Uterus (tissue), 2 donors: ENCODE results near the gene KIF3B.

Source experiments
- POLR2A ChIP-seq, 2 donors: fragments of 450-650 bp; IDR thresholded peaks; one replicate each; pipeline ENCODE4 v1.6.1; 2016; ENCODE audit warnings: antibody characterized with exemption in 2 of 2, mild to moderate bottlenecking in 1 of 2, moderate library complexity in 1 of 2
- TF ChIP-seq, protein P1 (sequence below), 4 experiments: fragments of 200-600 bp in 2 of 4; fragments of 450-650 bp in 2 of 4; sonication (generic) in 2 of 4; IDR thresholded peaks; one replicate each; pipeline ENCODE4 v1.5.1; 2016 to 2019; ENCODE audit warnings: antibody characterized with exemption in 4 of 4, mild to moderate bottlenecking in 2 of 4, moderate library complexity in 1 of 4

DNA sequence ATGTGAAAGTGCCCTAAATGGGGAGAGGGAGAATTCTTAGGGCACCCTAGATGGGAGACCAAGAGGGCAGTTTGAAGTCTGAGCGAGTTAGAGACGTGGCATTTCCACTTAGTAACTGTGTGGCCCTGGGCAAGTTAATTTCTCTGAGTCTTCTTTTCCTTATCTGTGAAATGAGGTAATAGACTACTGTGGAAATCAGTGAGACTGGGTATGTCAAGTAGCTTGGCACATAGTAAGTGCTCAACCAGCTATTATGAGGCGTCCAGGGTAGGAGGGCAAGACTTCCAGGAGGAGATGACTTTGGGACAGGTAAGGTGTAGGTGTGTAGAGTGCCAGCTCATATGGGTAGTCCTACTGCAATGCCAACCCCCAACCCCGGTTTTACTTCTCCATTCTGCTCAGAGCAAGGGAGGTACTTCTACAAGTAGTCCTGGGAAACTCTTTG is 770 bp downstream of the KIF3B start:
- TF ChIP-seq, protein P1, sequence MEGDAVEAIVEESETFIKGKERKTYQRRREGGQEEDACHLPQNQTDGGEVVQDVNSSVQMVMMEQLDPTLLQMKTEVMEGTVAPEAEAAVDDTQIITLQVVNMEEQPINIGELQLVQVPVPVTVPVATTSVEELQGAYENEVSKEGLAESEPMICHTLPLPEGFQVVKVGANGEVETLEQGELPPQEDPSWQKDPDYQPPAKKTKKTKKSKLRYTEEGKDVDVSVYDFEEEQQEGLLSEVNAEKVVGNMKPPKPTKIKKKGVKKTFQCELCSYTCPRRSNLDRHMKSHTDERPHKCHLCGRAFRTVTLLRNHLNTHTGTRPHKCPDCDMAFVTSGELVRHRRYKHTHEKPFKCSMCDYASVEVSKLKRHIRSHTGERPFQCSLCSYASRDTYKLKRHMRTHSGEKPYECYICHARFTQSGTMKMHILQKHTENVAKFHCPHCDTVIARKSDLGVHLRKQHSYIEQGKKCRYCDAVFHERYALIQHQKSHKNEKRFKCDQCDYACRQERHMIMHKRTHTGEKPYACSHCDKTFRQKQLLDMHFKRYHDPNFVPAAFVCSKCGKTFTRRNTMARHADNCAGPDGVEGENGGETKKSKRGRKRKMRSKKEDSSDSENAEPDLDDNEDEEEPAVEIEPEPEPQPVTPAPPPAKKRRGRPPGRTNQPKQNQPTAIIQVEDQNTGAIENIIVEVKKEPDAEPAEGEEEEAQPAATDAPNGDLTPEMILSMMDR (IDR thresholded peaks at IDR 0.05) = no peak
- TF ChIP-seq POLR2A (IDR thresholded peaks at IDR 0.05) = no peak
